Fibroblast of skin of right quadriceps (primary cell): ENCODE data around the gene CPNE4.
"Not testable (repeated sequence)": the region's sequence is repeated elsewhere in the genome, so short reads cannot be mapped to it uniquely, and the experiment has no call there.

Experiments used
- DNase-seq: peaks from one replicate; pipeline ENCODE4 v3.0.0-alpha.2; 2013

Gene CPNE4

GRCh38 chr3:132016061-132017041 lies 18.5 kb downstream of the CPNE4 start:
- DNase-seq = peak; percentile 32

GRCh38 chr3:132014105-132014504 lies 20.7 kb downstream of the CPNE4 start:
- DNase-seq = no peak

GRCh38 chr3:132009241-132009640 lies 25.6 kb downstream of the CPNE4 start:
- DNase-seq = peak; percentile 48

GRCh38 chr3:132008837-132009236 lies 26.0 kb downstream of the CPNE4 start:
- no peak for DNase-seq

- DNase-seq = no peak
Measured at GRCh38 chr3:132007617-132008016, 27.2 kb downstream of the CPNE4 start.

GRCh38 chr3:132006605-132007204 lies 28.1 kb downstream of the CPNE4 start:
- peak; percentile 19 for DNase-seq

GRCh38 chr3:132004571-132004970 lies 30.2 kb downstream of the CPNE4 start:
- peak; percentile 88 for DNase-seq

- no peak for DNase-seq
Measured at GRCh38 chr3:132003685-132004084, 31.1 kb downstream of the CPNE4 start.

- DNase-seq = no peak
Measured at GRCh38 chr3:132001999-132002398, 32.8 kb downstream of the CPNE4 start.

GRCh38 chr3:132001036-132001435 lies 33.8 kb downstream of the CPNE4 start:
- DNase-seq = no peak

- no peak for DNase-seq
Measured at GRCh38 chr3:131998027-131998426, 36.8 kb downstream of the CPNE4 start.

GRCh38 chr3:131995891-131996290 lies 38.9 kb downstream of the CPNE4 start:
- DNase-seq = peak; percentile 61

GRCh38 chr3:131989318-131989717 lies 45.5 kb downstream of the CPNE4 start:
- DNase-seq = no peak

- no peak for DNase-seq
Measured at GRCh38 chr3:131988209-131988608, 46.6 kb downstream of the CPNE4 start.

GRCh38 chr3:131983689-131984088 lies 51.1 kb downstream of the CPNE4 start:
- DNase-seq = no peak

GRCh38 chr3:131981323-131981722 lies 53.5 kb downstream of the CPNE4 start:
- DNase-seq = no peak

GRCh38 chr3:131976448-131976847 lies 58.4 kb downstream of the CPNE4 start:
- DNase-seq = no peak

GRCh38 chr3:131975047-131975446 lies 59.8 kb downstream of the CPNE4 start:
- no peak for DNase-seq

GRCh38 chr3:131973731-131974130 lies 61.1 kb downstream of the CPNE4 start:
- DNase-seq = peak; percentile 15

GRCh38 chr3:131972550-131972949 lies 62.3 kb downstream of the CPNE4 start:
- DNase-seq = no peak

- DNase-seq = no peak
Measured at GRCh38 chr3:131972091-131972490, 62.7 kb downstream of the CPNE4 start.

- not testable (repeated sequence) for DNase-seq
Measured at GRCh38 chr3:131963442-131963841, 71.4 kb downstream of the CPNE4 start.

- DNase-seq = no peak
Measured at GRCh38 chr3:131962982-131963381, 71.8 kb downstream of the CPNE4 start.

GRCh38 chr3:131960324-131960723 lies 74.5 kb downstream of the CPNE4 start:
- DNase-seq = no peak
